ENCODE results near the gene TGM2. TPM values are rescaled to one million over a fixed set of nuclear protein-coding genes. Genes with fewer than 3 reads are reported as not detected.
A peak's percentile ranks its signal among the peaks of the same experiment; 100 is the strongest.

TGM2 gene
- total and polyA plus RNA-seq, 9 of the 15 experiments (the other 6 are each of a cell fraction or from before 2014, with no cell fraction given): 5.5 to 78.5 (median 37.6) TPM

DNA sequence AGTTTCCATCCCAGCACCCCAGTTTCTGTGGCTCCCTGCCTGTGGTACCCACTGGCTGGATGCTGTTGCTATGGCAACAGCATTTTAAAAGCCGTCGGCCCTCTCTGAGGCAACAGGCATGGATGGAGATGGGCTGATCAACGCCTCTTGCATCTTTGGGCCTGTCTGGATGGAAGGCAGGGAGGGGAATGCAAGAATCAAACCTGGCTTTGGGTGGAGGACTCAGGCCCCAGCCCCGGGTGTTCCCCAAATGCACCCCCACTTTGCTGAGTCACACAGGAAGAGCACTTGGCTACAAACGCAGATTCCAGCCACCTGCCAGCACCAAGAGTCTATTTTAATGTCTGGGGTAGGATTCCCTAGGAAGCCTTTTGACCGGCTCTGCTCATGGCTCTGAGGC lies 45.7 kb upstream of the TGM2 start:
- H3K4me3 ChIP-seq: no peak overlapping the region
- BruUV-seq (replicated peaks): no TSS peak
- no peaks in the 10 kb centered on the region for H3K79me2 ChIP-seq (ENCODE audit: control insufficient read depth, insufficient read depth, low read length)
- H3K27ac ChIP-seq (ENCODE audit: extremely low read depth, low read depth, low read length): no peak overlapping the region
- H4K20me1 ChIP-seq (replicated peaks; ENCODE audit: control insufficient read depth, insufficient read depth, low read length): no peaks in the 10 kb centered on the region; the same call in 1 of the 2 replicates
- no peak for ATAC-seq
- in situ Hi-C loops (cut with MboI): loop anchor here (5.0 to 10.0 kb wide), 2 partner anchors 153 to 316 kb away; no protein-coding TSS in a partner anchor
- ChIA-PET POLR2A (no interaction called here), CTCF (ENCODE audit: low intra/inter-chr PET ratio) (no interaction called here)
- no peak overlapping the region for H3K4me2 ChIP-seq (ENCODE audit: insufficient read depth, low read length)
- peaks cover 0 to 7% of the 10 kb centered on the region in 2 experiments; a peak in 1 of 5 replicates for H3K4me1 ChIP-seq (replicated peaks in 1 of 2; ENCODE audit: control insufficient read depth in 2 of 2, insufficient read depth in 2 of 2, low read length in 2 of 2)
- peaks cover 10 to 31% of the 10 kb centered on the region in 2 experiments; a peak in 4 of 5 replicates for H3K27me3 ChIP-seq (ENCODE audit: control insufficient read depth in 2 of 2, insufficient read depth in 2 of 2, low read length in 2 of 2)
- intact Hi-C loops (cut with micrococcal nuclease): no loop called here
- FAIRE-seq: no peak
- no peaks in the 10 kb centered on the region for H3K9me1 ChIP-seq (ENCODE audit: control insufficient read depth, insufficient read depth, low read length)
- no peak overlapping the region for H3K9ac ChIP-seq (ENCODE audit: insufficient read depth in 1 of 2, low read depth in 2 of 2, low read length in 2 of 2)
- WGBS (ENCODE audit: insufficient coverage, low coverage, missing lambda C conversion rate): 0% methylated on average over 5 of the region's 6 CpGs
- H3K9me3 ChIP-seq (replicated peaks; ENCODE audit: control insufficient read depth, insufficient read depth, low read depth, low read length): no peaks in the 10 kb centered on the region; the same call in 1 of the 2 replicates
- DNase-seq (ENCODE audit: extremely low read depth in 1 of 4, low spot score in 3 of 4): peak in 2 of 4 experiments; percentile 54 to 55
- H2AFZ ChIP-seq (ENCODE audit: low read depth, low read length): no peak overlapping the region
- H3K36me3 ChIP-seq (ENCODE audit: control insufficient read depth, insufficient read depth, low read length): no peaks in the 10 kb centered on the region
- no peak for TF ChIP-seq ATF7 (IDR thresholded peaks at IDR 0.05)
- TF ChIP-seq ZNF24 (IDR thresholded peaks at IDR 0.05): no peak
- no peak for TF ChIP-seq ZBTB17 (CRISPR knock-in tag; IDR thresholded peaks at IDR 0.05)
- TF ChIP-seq SETDB1 (IDR thresholded peaks at IDR 0.05; ENCODE audit: low read length): no peak
- TF ChIP-seq TSC22D4 (tag; IDR thresholded peaks at IDR 0.05): no peak
- no peak for TF ChIP-seq GABPB1 (CRISPR knock-in tag; IDR thresholded peaks at IDR 0.05)
- no peak for TF ChIP-seq MAZ (CRISPR knock-in tag; conservative IDR thresholded peaks at IDR 0.05 in 1 of 2, IDR thresholded peaks at IDR 0.05 in 1 of 2)
- no peak for TF ChIP-seq EWSR1 (IDR thresholded peaks at IDR 0.05; ENCODE audit: borderline replicate concordance, low read depth, partially characterized antibody)
- TF ChIP-seq HDAC3 (IDR thresholded peaks at IDR 0.05; ENCODE audit: borderline replicate concordance, partially characterized antibody): no peak
- no peak for TF ChIP-seq RBM39 (optimal IDR thresholded peaks at IDR 0.05; ENCODE audit: low read depth, low read length)
- TF ChIP-seq, protein P1, sequence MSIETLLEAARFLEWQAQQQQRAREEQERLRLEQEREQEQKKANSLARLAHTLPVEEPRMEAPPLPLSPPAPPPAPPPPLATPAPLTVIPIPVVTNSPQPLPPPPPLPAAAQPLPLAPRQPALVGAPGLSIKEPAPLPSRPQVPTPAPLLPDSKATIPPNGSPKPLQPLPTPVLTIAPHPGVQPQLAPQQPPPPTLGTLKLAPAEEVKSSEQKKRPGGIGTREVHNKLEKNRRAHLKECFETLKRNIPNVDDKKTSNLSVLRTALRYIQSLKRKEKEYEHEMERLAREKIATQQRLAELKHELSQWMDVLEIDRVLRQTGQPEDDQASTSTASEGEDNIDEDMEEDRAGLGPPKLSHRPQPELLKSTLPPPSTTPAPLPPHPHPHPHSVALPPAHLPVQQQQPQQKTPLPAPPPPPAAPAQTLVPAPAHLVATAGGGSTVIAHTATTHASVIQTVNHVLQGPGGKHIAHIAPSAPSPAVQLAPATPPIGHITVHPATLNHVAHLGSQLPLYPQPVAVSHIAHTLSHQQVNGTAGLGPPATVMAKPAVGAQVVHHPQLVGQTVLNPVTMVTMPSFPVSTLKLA (conservative IDR thresholded peaks at IDR 0.05): no peak
- TF ChIP-seq NCOA4 (IDR thresholded peaks at IDR 0.05; ENCODE audit: partially characterized antibody): no peak
- TF ChIP-seq SOX6 (IDR thresholded peaks at IDR 0.05): no peak
- TF ChIP-seq, protein P2, sequence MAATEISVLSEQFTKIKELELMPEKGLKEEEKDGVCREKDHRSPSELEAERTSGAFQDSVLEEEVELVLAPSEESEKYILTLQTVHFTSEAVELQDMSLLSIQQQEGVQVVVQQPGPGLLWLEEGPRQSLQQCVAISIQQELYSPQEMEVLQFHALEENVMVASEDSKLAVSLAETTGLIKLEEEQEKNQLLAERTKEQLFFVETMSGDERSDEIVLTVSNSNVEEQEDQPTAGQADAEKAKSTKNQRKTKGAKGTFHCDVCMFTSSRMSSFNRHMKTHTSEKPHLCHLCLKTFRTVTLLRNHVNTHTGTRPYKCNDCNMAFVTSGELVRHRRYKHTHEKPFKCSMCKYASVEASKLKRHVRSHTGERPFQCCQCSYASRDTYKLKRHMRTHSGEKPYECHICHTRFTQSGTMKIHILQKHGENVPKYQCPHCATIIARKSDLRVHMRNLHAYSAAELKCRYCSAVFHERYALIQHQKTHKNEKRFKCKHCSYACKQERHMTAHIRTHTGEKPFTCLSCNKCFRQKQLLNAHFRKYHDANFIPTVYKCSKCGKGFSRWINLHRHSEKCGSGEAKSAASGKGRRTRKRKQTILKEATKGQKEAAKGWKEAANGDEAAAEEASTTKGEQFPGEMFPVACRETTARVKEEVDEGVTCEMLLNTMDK (IDR thresholded peaks at IDR 0.05; ENCODE audit: borderline replicate concordance, insufficient read depth, low read depth, low read length, poor library complexity, severe bottlenecking): no peak
- TF ChIP-seq CSDE1 (IDR thresholded peaks at IDR 0.05): peak in 1 of 2 experiments; percentile 60; a peak in 2 of 4 replicates
- TF ChIP-seq DMBX1 (CRISPR knock-in tag; IDR thresholded peaks at IDR 0.05; ENCODE audit: borderline replicate concordance): no peak
- 0 out of 2 replicates have a peak, but pooled peaks have one; percentile 18 for TF ChIP-seq BMI1 (IDR thresholded peaks at IDR 0.05; ENCODE audit: low read length)
- TF ChIP-seq ZFP30 (CRISPR knock-in tag; IDR thresholded peaks at IDR 0.05; ENCODE audit: borderline replicate concordance): no peak
- TF ChIP-seq ZNF146 (CRISPR knock-in tag; IDR thresholded peaks at IDR 0.05; ENCODE audit: unreplicated experiment): no peak
- no peak for TF ChIP-seq ZC3H8 (IDR thresholded peaks at IDR 0.05)
- no peak for TF ChIP-seq ZNF696 (CRISPR knock-in tag; conservative IDR thresholded peaks at IDR 0.05)
- TF ChIP-seq GABPA (tag; conservative IDR thresholded peaks at IDR 0.05; ENCODE audit: low read depth): no peak
- no peak for TF ChIP-seq TGIF2 (CRISPR knock-in tag; IDR thresholded peaks at IDR 0.05)
